ENCODE data around the gene SERP2. TPM values are rescaled to one million over a fixed set of nuclear protein-coding genes. Genes with fewer than 3 reads are reported as not detected.

SERP2 gene
- total and polyA plus RNA-seq, 2 of the 13 experiments (the other 11 are each of a cell fraction or from before 2014, with no cell fraction given) = not detected

DNA sequence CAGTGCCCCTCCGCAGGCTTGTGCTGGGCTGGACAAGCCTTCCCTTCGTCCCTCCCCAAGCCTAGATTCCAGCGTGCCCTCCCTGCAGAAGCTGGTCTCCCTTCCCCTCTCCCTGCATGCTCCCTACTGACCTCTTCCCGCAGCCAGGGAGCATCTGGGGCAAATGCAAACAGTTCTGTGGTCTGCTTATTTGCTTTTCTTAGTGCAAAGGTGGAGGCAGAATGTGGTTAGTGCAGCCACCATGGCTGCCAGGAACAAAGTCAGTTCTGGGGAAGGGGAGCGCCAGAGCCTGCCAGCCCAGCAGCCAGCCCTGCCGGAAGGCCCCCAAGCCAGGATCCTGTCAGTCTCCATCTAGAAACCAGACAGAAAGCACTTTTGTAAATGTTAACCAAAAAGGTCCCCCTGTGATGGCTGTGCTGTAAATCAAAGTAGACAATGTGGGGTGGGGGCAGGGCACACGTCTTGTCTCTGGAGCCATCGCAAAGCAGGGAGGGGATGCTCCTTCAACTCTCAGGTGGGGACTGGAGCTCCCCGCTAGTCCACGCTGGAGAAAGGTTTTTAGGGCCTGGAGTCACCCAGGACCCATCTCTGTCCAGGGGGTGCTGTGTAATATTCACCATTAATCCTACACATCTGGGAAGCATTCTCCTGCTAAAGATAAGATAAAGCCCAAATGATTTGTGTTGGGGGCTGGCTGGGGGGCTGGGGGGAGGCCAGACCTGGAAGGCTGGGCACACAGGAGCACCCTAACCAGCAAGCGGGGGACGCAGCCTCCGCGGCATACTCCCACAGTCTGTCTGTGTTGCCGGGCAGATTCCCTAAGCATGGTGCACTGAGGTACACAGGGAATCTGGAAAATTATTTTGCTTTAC lies 30.9 kb downstream of the SERP2 start (continued):
- TF ChIP-seq SMAD9 (CRISPR knock-in tag; IDR thresholded peaks at IDR 0.05) = no peak
- TF ChIP-seq ZNF317 (CRISPR knock-in tag; IDR thresholded peaks at IDR 0.05) = peak; percentile 71; the same call in 1 of the 2 replicates
- no peak for TF ChIP-seq ZNF496 (CRISPR knock-in tag; IDR thresholded peaks at IDR 0.05; ENCODE audit: insufficient replicate concordance)
- TF ChIP-seq ZNF143 (CRISPR knock-in tag; IDR thresholded peaks at IDR 0.05) = 0 out of 2 replicates have a peak, but pooled peaks have one; percentile 23
- TF ChIP-seq IKZF1 (IDR thresholded peaks at IDR 0.05) = no peak
- TF ChIP-seq, protein P1, sequence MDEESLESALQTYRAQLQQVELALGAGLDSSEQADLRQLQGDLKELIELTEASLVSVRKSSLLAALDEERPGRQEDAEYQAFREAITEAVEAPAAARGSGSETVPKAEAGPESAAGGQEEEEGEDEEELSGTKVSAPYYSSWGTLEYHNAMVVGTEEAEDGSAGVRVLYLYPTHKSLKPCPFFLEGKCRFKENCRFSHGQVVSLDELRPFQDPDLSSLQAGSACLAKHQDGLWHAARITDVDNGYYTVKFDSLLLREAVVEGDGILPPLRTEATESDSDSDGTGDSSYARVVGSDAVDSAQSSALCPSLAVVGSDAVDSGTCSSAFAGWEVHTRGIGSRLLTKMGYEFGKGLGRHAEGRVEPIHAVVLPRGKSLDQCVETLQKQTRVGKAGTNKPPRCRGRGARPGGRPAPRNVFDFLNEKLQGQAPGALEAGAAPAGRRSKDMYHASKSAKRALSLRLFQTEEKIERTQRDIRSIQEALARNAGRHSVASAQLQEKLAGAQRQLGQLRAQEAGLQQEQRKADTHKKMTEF (CRISPR knock-in tag; IDR thresholded peaks at IDR 0.05) = peak; percentile 66
- no peak for TF ChIP-seq MTF1 (CRISPR knock-in tag; IDR thresholded peaks at IDR 0.05)
- TF ChIP-seq, protein P2, sequence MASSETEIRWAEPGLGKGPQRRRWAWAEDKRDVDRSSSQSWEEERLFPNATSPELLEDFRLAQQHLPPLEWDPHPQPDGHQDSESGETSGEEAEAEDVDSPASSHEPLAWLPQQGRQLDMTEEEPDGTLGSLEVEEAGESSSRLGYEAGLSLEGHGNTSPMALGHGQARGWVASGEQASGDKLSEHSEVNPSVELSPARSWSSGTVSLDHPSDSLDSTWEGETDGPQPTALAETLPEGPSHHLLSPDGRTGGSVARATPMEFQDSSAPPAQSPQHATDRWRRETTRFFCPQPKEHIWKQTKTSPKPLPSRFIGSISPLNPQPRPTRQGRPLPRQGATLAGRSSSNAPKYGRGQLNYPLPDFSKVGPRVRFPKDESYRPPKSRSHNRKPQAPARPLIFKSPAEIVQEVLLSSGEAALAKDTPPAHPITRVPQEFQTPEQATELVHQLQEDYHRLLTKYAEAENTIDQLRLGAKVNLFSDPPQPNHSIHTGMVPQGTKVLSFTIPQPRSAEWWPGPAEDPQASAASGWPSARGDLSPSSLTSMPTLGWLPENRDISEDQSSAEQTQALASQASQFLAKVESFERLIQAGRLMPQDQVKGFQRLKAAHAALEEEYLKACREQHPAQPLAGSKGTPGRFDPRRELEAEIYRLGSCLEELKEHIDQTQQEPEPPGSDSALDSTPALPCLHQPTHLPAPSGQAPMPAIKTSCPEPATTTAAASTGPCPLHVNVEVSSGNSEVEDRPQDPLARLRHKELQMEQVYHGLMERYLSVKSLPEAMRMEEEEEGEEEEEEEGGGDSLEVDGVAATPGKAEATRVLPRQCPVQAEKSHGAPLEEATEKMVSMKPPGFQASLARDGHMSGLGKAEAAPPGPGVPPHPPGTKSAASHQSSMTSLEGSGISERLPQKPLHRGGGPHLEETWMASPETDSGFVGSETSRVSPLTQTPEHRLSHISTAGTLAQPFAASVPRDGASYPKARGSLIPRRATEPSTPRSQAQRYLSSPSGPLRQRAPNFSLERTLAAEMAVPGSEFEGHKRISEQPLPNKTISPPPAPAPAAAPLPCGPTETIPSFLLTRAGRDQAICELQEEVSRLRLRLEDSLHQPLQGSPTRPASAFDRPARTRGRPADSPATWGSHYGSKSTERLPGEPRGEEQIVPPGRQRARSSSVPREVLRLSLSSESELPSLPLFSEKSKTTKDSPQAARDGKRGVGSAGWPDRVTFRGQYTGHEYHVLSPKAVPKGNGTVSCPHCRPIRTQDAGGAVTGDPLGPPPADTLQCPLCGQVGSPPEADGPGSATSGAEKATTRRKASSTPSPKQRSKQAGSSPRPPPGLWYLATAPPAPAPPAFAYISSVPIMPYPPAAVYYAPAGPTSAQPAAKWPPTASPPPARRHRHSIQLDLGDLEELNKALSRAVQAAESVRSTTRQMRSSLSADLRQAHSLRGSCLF (CRISPR knock-in tag; IDR thresholded peaks at IDR 0.05; ENCODE audit: borderline replicate concordance) = no peak
- peak; percentile 72; the same call in 1 of the 2 replicates for TF ChIP-seq GFI1 (CRISPR knock-in tag; IDR thresholded peaks at IDR 0.05; ENCODE audit: borderline replicate concordance)
- TF ChIP-seq, protein P3, sequence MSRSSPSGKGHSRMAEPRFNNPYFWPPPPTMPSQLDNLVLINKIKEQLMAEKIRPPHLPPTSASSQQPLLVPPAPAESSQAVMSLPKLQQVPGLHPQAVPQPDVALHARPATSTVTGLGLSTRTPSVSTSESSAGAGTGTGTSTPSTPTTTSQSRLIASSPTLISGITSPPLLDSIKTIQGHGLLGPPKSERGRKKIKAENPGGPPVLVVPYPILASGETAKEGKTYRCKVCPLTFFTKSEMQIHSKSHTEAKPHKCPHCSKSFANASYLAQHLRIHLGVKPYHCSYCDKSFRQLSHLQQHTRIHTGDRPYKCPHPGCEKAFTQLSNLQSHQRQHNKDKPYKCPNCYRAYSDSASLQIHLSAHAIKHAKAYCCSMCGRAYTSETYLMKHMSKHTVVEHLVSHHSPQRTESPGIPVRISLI (CRISPR knock-in tag; IDR thresholded peaks at IDR 0.05; ENCODE audit: borderline replicate concordance) = peak; percentile 50; the same call in 1 of the 2 replicates
- TF ChIP-seq, protein P4, sequence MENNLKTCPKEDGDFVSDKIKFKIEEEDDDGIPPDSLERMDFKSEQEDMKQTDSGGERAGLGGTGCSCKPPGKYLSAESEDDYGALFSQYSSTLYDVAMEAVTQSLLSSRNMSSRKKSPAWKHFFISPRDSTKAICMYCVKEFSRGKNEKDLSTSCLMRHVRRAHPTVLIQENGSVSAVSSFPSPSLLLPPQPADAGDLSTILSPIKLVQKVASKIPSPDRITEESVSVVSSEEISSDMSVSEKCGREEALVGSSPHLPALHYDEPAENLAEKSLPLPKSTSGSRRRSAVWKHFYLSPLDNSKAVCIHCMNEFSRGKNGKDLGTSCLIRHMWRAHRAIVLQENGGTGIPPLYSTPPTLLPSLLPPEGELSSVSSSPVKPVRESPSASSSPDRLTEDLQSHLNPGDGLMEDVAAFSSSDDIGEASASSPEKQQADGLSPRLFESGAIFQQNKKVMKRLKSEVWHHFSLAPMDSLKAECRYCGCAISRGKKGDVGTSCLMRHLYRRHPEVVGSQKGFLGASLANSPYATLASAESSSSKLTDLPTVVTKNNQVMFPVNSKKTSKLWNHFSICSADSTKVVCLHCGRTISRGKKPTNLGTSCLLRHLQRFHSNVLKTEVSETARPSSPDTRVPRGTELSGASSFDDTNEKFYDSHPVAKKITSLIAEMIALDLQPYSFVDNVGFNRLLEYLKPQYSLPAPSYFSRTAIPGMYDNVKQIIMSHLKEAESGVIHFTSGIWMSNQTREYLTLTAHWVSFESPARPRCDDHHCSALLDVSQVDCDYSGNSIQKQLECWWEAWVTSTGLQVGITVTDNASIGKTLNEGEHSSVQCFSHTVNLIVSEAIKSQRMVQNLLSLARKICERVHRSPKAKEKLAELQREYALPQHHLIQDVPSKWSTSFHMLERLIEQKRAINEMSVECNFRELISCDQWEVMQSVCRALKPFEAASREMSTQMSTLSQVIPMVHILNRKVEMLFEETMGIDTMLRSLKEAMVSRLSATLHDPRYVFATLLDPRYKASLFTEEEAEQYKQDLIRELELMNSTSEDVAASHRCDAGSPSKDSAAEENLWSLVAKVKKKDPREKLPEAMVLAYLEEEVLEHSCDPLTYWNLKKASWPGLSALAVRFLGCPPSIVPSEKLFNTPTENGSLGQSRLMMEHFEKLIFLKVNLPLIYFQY (CRISPR knock-in tag; IDR thresholded peaks at IDR 0.05; ENCODE audit: borderline replicate concordance) = peak; percentile 88
- TF ChIP-seq ZNF879 (CRISPR knock-in tag; IDR thresholded peaks at IDR 0.05) = peak; percentile 39; the same call in 1 of the 2 replicates
- peak; percentile 78; the same call in 1 of the 2 replicates for TF ChIP-seq NFRKB (IDR thresholded peaks at IDR 0.05)

Measured in HepG2 (cell line).